ENCODE measurements around the gene C19orf47.

DNA sequence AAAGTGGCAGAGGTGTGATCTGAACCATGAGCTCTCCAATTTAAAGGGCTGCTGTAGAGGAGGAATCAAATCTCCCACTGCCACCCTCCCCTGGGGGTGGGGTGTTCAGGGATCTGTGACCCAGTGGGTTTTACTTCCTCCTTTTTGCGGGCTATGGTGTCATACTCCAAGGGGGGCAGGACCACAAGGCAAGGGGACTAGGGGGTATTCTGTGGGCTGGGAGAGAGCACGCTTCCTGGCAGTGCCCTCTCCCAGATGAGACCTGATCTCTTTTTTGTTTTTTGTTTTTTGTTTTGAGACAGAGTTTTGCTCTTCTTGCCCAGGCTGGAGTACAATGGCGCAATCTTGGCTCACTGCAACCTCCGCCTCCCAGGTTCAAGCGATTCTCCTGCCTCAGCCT is 10.6 kb upstream of the C19orf47 start:
- TF ChIP-seq POLR2A (IDR thresholded peaks at IDR 0.05; ENCODE audit: borderline replicate concordance, extremely low read depth, insufficient read depth, insufficient read length) (no peak), CTCF (IDR thresholded peaks at IDR 0.05 in 2 of 3, conservative IDR thresholded peaks at IDR 0.05 in 1 of 3; ENCODE audit: borderline replicate concordance in 1 of 3, insufficient read depth in 1 of 3, low read depth in 2 of 3, low read length in 2 of 3) (no peak), EGR1 (IDR thresholded peaks at IDR 0.05; ENCODE audit: low read depth) (no peak), EZH2 (IDR thresholded peaks at IDR 0.05) (no peak), YY1 (IDR thresholded peaks at IDR 0.05; ENCODE audit: extremely low read depth, insufficient replicate concordance, low read depth, low read length) (no peak), ATF3 (IDR thresholded peaks at IDR 0.05) (no peak), POLR2AphosphoS5 (IDR thresholded peaks at IDR 0.05; ENCODE audit: low read depth, low read length) (no peak), ZNF274 (IDR thresholded peaks at IDR 0.05; ENCODE audit: low read depth, low read length) (no peak)
- TF ChIP-seq, protein P1, sequence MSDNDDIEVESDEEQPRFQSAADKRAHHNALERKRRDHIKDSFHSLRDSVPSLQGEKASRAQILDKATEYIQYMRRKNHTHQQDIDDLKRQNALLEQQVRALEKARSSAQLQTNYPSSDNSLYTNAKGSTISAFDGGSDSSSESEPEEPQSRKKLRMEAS (IDR thresholded peaks at IDR 0.05): no peak
